Suprapubic skin (tissue), 4 donors: ENCODE measurements around the gene FCN2. TPM values are rescaled to one million over a fixed set of nuclear protein-coding genes. Genes with fewer than 3 reads are reported as not detected.

ENCODE experiments used
- DNase-seq, 2 donors: peaks; one replicate each; pipeline ENCODE4 v3.0.0-alpha.2; 2019; ENCODE audit warnings: low spot score in 2 of 2
- H3K27ac ChIP-seq: fragments of 200-600 bp; sonication (generic); one replicate; pipeline ENCODE4 v1.5.1; 2019
- H3K27me3 ChIP-seq: fragments of 200-600 bp; sonication (generic); one replicate; pipeline ENCODE4 v1.5.1; 2019
- H3K36me3 ChIP-seq: fragments of 200-600 bp; sonication (generic); one replicate; pipeline ENCODE4 v1.5.1; 2019
- H3K4me1 ChIP-seq: fragments of 200-600 bp; sonication (generic); one replicate; pipeline ENCODE4 v1.5.1; 2019
- H3K4me3 ChIP-seq: fragments of 200-600 bp; sonication (generic); one replicate; pipeline ENCODE4 v1.5.1; 2019; ENCODE audit warnings: mild to moderate bottlenecking
- H3K9me3 ChIP-seq: fragments of 200-600 bp; sonication (generic); one replicate; pipeline ENCODE4 v1.5.1; 2019
- EP300 ChIP-seq: sonication (generic); formaldehyde crosslinking; IDR thresholded peaks from one replicate; pipeline ENCODE4 v1.6.1; 2017; ENCODE audit warnings: antibody characterized with exemption
- POLR2A ChIP-seq, 2 donors: fragments of 450-650 bp; IDR thresholded peaks; one replicate each; pipeline ENCODE4 v1.6.1; 2017; ENCODE audit warnings: antibody characterized with exemption in 2 of 2, mild to moderate bottlenecking in 2 of 2, moderate library complexity in 2 of 2
- POLR2AphosphoS5 ChIP-seq, 3 donors: sonication (generic); formaldehyde crosslinking; IDR thresholded peaks; one replicate each; pipeline ENCODE4 v1.6.1; 2017; ENCODE audit warnings: antibody characterized with exemption in 3 of 3
- WGBS: methylation state at CpG from one replicate; pipeline ENCODE4 v1.1.5; 2018; 5-methylcytosine and 5-hydroxymethylcytosine counted together
- total RNA-seq, 4 donors: library from RNA; depleted of rRNA; stranded (reverse); fragments of >200 nt; gene quantifications; one replicate each; pipeline ENCODE4 v1.1.0, GENCODE V29; 2016
- TF ChIP-seq, protein P1 (sequence below), 2 donors: fragments of 200-600 bp in 1 of 2; fragments of 450-650 bp in 1 of 2; sonication (generic) in 1 of 2; IDR thresholded peaks; one replicate each; pipeline ENCODE4 v1.5.1; 2016 to 2019; ENCODE audit warnings: antibody characterized with exemption in 2 of 2, mild to moderate bottlenecking in 1 of 2, moderate library complexity in 1 of 2

FCN2 gene
- total RNA-seq, 4 donors from 2014 or later = 1.4 TPM; not detected in 3

DNA sequence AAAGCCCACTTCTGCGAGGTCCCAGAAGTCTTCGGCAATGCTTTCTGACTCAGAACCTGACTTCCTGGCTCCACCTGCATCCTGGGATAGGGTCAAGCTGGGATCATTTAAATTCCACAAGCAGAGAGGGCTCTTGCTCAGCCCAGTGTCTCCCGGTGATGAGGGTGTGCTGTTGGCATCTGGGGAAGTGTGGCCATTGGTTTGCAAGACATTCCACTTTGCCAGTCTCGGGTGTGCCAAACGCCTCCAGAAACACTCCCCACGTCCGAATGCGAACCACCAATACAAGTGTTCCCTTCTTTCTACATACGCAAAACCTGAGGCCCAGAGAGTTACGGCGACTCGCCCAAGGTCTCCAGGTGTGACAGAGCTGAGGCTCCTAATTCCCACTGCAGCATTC is 43.1 kb upstream of the FCN2 start:
- WGBS = 90% methylated on average over 12 of the region's 12 CpGs
- no peaks in the 10 kb centered on the region for H3K4me1 ChIP-seq
- H3K27me3 ChIP-seq = no peaks in the 10 kb centered on the region
- no peak for DNase-seq
- H3K27ac ChIP-seq = no peak overlapping the region
- TF ChIP-seq POLR2AphosphoS5 (IDR thresholded peaks at IDR 0.05) (no peak), POLR2A (IDR thresholded peaks at IDR 0.05) (no peak), EP300 (no peak)
- TF ChIP-seq, protein P1, sequence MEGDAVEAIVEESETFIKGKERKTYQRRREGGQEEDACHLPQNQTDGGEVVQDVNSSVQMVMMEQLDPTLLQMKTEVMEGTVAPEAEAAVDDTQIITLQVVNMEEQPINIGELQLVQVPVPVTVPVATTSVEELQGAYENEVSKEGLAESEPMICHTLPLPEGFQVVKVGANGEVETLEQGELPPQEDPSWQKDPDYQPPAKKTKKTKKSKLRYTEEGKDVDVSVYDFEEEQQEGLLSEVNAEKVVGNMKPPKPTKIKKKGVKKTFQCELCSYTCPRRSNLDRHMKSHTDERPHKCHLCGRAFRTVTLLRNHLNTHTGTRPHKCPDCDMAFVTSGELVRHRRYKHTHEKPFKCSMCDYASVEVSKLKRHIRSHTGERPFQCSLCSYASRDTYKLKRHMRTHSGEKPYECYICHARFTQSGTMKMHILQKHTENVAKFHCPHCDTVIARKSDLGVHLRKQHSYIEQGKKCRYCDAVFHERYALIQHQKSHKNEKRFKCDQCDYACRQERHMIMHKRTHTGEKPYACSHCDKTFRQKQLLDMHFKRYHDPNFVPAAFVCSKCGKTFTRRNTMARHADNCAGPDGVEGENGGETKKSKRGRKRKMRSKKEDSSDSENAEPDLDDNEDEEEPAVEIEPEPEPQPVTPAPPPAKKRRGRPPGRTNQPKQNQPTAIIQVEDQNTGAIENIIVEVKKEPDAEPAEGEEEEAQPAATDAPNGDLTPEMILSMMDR (IDR thresholded peaks at IDR 0.05) = no peak
- H3K4me3 ChIP-seq = no peak overlapping the region
- H3K36me3 ChIP-seq = peaks cover 31% of the 10 kb centered on the region
- no peaks in the 10 kb centered on the region for H3K9me3 ChIP-seq

DNA sequence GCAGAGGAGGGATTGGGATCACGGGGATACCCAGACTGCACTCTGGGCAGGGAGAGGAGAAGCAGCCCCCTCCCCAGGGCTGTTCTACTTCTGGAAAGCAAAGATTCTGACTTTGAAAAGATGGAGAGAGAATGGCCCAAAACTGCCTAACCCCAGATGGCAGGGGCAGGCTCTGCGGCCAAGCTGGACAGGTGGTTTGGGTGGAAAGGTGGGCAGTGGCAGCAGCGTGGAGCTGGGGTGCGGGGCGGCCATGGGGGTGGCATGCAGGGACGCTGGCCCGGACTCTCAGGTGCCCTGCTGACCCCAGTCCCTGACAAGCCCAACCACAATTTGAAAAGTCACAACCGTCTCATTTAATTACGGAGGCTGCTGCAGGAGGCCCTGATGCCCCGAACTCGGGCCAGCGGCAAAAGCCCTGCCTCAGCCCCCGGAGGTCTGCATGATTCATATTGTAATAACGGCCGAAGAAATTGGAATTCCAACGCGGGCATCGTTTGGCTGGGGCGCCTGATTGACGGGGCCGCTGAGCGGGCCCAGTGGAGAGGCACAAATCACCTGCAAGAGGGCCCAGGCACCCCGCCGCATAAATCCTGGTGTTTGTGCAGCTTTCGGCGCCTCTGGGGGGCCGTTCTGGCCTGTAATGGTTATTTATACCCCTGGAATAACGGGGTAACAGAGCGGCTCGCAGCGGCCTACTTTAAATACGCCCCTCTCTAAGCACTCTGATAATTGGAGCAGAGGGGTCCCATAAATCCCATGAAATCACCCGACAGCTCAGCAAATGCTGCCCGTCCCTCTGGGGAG is 41.8 kb upstream of the FCN2 start:
- 87% methylated on average over 33 of the region's 34 CpGs for WGBS
- H3K9me3 ChIP-seq = no peaks in the 10 kb centered on the region
- TF ChIP-seq POLR2A (IDR thresholded peaks at IDR 0.05) = no peak
- TF ChIP-seq, protein P1 (IDR thresholded peaks at IDR 0.05) = no peak
- TF ChIP-seq POLR2AphosphoS5 (IDR thresholded peaks at IDR 0.05) = no peak
- no peak for TF ChIP-seq EP300
- no peak overlapping the region for H3K27ac ChIP-seq
- no peak overlapping the region for H3K4me3 ChIP-seq
- DNase-seq = no peak
- no peaks in the 10 kb centered on the region for H3K4me1 ChIP-seq
- no peaks in the 10 kb centered on the region for H3K27me3 ChIP-seq
- H3K36me3 ChIP-seq = peaks cover 38% of the 10 kb centered on the region

- no peak for TF ChIP-seq POLR2AphosphoS5 (IDR thresholded peaks at IDR 0.05)
- TF ChIP-seq, protein P1 (IDR thresholded peaks at IDR 0.05) = no peak
- no peak for TF ChIP-seq EP300
- TF ChIP-seq POLR2A (IDR thresholded peaks at IDR 0.05) = no peak
- Histone ChIP-seq H3K27me3 (no peaks in the 10 kb centered on the region), H3K27ac (no peak overlapping the region), H3K9me3 (no peaks in the 10 kb centered on the region), H3K36me3 (peaks cover 42% of the 10 kb centered on the region), H3K4me3 (no peak overlapping the region), H3K4me1 (no peaks in the 10 kb centered on the region)
- no peak for DNase-seq
- 98% methylated on average over 5 of the region's 21 CpGs for WGBS
These were observed 41.0 kb upstream of the FCN2 start for GRCh38 chr9:134839455-134840125.

GRCh38 chr9:134840511-134840910 is 40.1 kb upstream of the FCN2 start:
- H3K4me3 ChIP-seq = no peak overlapping the region
- H3K36me3 ChIP-seq = peaks cover 47% of the 10 kb centered on the region
- no peak for TF ChIP-seq POLR2AphosphoS5 (IDR thresholded peaks at IDR 0.05)
- TF ChIP-seq EP300 = no peak
- no peak for TF ChIP-seq POLR2A (IDR thresholded peaks at IDR 0.05)
- TF ChIP-seq, protein P1 (IDR thresholded peaks at IDR 0.05) = no peak
- no peaks in the 10 kb centered on the region for H3K9me3 ChIP-seq
- no peak for DNase-seq
- no peak overlapping the region for H3K27ac ChIP-seq
- WGBS = 77% methylated on average over 6 of the region's 12 CpGs
- no peaks in the 10 kb centered on the region for H3K27me3 ChIP-seq
- H3K4me1 ChIP-seq = no peaks in the 10 kb centered on the region

GRCh38 chr9:134841180-134841904 is 39.3 kb upstream of the FCN2 start:
- Histone ChIP-seq H3K27me3 (no peaks in the 10 kb centered on the region), H3K4me3 (no peak overlapping the region), H3K9me3 (no peaks in the 10 kb centered on the region), H3K27ac (no peak overlapping the region), H3K4me1 (no peaks in the 10 kb centered on the region), H3K36me3 (peaks cover 41% of the 10 kb centered on the region)
- DNase-seq = no peak
- WGBS = 85% methylated on average over 10 of the region's 15 CpGs
- no peak for TF ChIP-seq POLR2AphosphoS5 (IDR thresholded peaks at IDR 0.05)
- TF ChIP-seq, protein P1 (IDR thresholded peaks at IDR 0.05) = no peak
- no peak for TF ChIP-seq POLR2A (IDR thresholded peaks at IDR 0.05)
- TF ChIP-seq EP300 = no peak
